Loucy (cell line): Measurements from ENCODE around the gene KIAA2012.

Source experiments
- H2AFZ ChIP-seq: fragments of 200-600 bp; sonication (generic); 2 replicates; pipeline ENCODE4 v1.6.0; 2016; ENCODE audit warnings: antibody characterized with exemption, mild to moderate bottlenecking, low read length, moderate library complexity
- H3F3A ChIP-seq: fragments of 200-600 bp; 2 replicates; pipeline ENCODE4 v1.6.0; 2016; ENCODE audit warnings: antibody characterized with exemption, low read depth, mild to moderate bottlenecking
- H3K27me3 ChIP-seq: fragments of 200-600 bp; sonication (generic); 2 replicates; pipeline ENCODE4 v1.6.1; 2014; ENCODE audit warnings: low read length, mild to moderate bottlenecking; ENCODE audit not compliant: insufficient read depth, poor library complexity, severe bottlenecking
- H3K36me3 ChIP-seq: fragments of 200-600 bp; sonication (generic); 2 replicates; pipeline ENCODE4 v1.6.1; 2016; ENCODE audit warnings: low read length; ENCODE audit not compliant: insufficient read depth
- H3K4me1 ChIP-seq: fragments of 200-600 bp; sonication (generic); 2 replicates; pipeline ENCODE4 v1.5.1; 2014; ENCODE audit warnings: low read length, mild to moderate bottlenecking; ENCODE audit not compliant: insufficient read depth, poor library complexity, severe bottlenecking
- H3K4me2 ChIP-seq: fragments of 200-600 bp; sonication (generic); 2 replicates; pipeline ENCODE4 v1.6.0; 2014; ENCODE audit warnings: antibody characterized with exemption, low read length, low read depth, mild to moderate bottlenecking; ENCODE audit not compliant: poor library complexity, severe bottlenecking
- H3K4me3 ChIP-seq: fragments of 200-600 bp; sonication (generic); 2 replicates; pipeline ENCODE4 v1.5.1; 2014; ENCODE audit warnings: low read length, mild to moderate bottlenecking, mixed read lengths; ENCODE audit not compliant: poor library complexity, severe bottlenecking
- H3K79me2 ChIP-seq: fragments of 200-600 bp; sonication (generic); 2 replicates; pipeline ENCODE4 v1.6.1; 2014; ENCODE audit warnings: low read length; ENCODE audit not compliant: insufficient read depth
- H3K9ac ChIP-seq: fragments of 200-600 bp; sonication (generic); 2 replicates; pipeline ENCODE4 v1.6.0; 2014; ENCODE audit warnings: mild to moderate bottlenecking, low read depth, low read length, moderate library complexity; ENCODE audit not compliant: poor library complexity, severe bottlenecking
- H3K9me2 ChIP-seq: fragments of 200-600 bp; sonication (generic); replicated peaks from 2 replicates; pipeline ENCODE4 v1.6.1; 2016; ENCODE audit warnings: low read depth, low read length, mixed read lengths
- H3K9me3 ChIP-seq: fragments of 200-600 bp; sonication (generic); 2 replicates; pipeline ENCODE4 v1.6.1; 2014; ENCODE audit warnings: mild to moderate bottlenecking, antibody characterized with exemption, low read length, low read depth; ENCODE audit not compliant: insufficient read depth
- H4K20me1 ChIP-seq: fragments of 200-600 bp; sonication (generic); 2 replicates; pipeline ENCODE4 v1.6.0; 2014; ENCODE audit warnings: antibody characterized with exemption, low read length, mild to moderate bottlenecking; ENCODE audit not compliant: insufficient read depth, poor library complexity, severe bottlenecking
- EZH2phosphoT487 ChIP-seq: fragments of 200-600 bp; IDR thresholded peaks from 2 replicates; pipeline ENCODE4 v1.6.1; 2018; ENCODE audit warnings: antibody characterized with exemption, mild to moderate bottlenecking, moderate library complexity, borderline replicate concordance
- TF ChIP-seq, protein P1 (sequence below): fragments of 200-600 bp; sonication (generic); conservative IDR thresholded peaks from 2 replicates; pipeline ENCODE4 v1.5.1; 2014; ENCODE audit warnings: mild to moderate bottlenecking, antibody characterized with exemption, low read length

Gene KIAA2012

DNA sequence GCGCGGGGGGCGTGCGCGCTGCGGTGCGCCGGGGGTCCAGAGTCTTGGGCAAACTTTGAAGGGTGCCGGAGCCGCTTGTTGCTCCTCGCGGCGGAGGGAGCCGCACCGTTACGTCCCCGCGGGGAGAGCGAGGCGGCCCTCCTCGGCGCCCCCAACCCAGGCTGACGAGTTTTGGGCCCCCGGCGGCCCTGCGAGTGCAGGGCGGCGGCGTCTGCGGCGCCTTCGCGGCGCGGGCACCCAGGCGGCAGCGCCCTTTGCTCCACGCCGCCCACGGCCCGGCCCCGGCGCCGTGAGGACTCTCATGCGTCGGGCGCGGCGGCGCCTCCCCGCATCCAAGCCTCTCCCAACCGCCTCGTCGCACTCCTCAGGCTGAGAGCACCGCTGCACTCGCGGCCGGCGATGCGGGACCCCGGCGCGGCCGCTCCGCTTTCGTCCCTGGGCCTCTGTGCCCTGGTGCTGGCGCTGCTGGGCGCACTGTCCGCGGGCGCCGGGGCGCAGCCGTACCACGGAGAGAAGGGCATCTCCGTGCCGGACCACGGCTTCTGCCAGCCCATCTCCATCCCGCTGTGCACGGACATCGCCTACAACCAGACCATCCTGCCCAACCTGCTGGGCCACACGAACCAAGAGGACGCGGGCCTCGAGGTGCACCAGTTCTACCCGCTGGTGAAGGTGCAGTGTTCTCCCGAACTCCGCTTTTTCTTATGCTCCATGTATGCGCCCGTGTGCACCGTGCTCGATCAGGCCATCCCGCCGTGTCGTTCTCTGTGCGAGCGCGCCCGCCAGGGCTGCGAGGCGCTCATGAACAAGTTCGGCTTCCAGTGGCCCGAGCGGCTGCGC is 38.6 kb upstream of the KIAA2012 start:
- peak overlapping the region; percentile 66 for H3K4me2 ChIP-seq
- peak overlapping the region; percentile 60 for H3K9ac ChIP-seq
- TF ChIP-seq EZH2phosphoT487: no peak
- TF ChIP-seq, protein P1, sequence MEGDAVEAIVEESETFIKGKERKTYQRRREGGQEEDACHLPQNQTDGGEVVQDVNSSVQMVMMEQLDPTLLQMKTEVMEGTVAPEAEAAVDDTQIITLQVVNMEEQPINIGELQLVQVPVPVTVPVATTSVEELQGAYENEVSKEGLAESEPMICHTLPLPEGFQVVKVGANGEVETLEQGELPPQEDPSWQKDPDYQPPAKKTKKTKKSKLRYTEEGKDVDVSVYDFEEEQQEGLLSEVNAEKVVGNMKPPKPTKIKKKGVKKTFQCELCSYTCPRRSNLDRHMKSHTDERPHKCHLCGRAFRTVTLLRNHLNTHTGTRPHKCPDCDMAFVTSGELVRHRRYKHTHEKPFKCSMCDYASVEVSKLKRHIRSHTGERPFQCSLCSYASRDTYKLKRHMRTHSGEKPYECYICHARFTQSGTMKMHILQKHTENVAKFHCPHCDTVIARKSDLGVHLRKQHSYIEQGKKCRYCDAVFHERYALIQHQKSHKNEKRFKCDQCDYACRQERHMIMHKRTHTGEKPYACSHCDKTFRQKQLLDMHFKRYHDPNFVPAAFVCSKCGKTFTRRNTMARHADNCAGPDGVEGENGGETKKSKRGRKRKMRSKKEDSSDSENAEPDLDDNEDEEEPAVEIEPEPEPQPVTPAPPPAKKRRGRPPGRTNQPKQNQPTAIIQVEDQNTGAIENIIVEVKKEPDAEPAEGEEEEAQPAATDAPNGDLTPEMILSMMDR: no peak
- H3K9me3 ChIP-seq: no peaks in the 10 kb centered on the region
- H3K4me3 ChIP-seq: peak overlapping the region; percentile 78
- peak overlapping the region; percentile 89; the same call in 1 of the 2 replicates for H2AFZ ChIP-seq
- no peaks in the 10 kb centered on the region for H3K79me2 ChIP-seq
- peaks cover 30% of the 10 kb centered on the region for H3K4me1 ChIP-seq
- no peaks in the 10 kb centered on the region for H3K9me2 ChIP-seq
- H4K20me1 ChIP-seq: no peaks in the 10 kb centered on the region
- no peaks in the 10 kb centered on the region for H3K27me3 ChIP-seq
- 0 out of 2 replicates have a peak, but pooled peaks cover 4% of the 10 kb centered on the region for H3F3A ChIP-seq
- H3K36me3 ChIP-seq: no peaks in the 10 kb centered on the region

DNA sequence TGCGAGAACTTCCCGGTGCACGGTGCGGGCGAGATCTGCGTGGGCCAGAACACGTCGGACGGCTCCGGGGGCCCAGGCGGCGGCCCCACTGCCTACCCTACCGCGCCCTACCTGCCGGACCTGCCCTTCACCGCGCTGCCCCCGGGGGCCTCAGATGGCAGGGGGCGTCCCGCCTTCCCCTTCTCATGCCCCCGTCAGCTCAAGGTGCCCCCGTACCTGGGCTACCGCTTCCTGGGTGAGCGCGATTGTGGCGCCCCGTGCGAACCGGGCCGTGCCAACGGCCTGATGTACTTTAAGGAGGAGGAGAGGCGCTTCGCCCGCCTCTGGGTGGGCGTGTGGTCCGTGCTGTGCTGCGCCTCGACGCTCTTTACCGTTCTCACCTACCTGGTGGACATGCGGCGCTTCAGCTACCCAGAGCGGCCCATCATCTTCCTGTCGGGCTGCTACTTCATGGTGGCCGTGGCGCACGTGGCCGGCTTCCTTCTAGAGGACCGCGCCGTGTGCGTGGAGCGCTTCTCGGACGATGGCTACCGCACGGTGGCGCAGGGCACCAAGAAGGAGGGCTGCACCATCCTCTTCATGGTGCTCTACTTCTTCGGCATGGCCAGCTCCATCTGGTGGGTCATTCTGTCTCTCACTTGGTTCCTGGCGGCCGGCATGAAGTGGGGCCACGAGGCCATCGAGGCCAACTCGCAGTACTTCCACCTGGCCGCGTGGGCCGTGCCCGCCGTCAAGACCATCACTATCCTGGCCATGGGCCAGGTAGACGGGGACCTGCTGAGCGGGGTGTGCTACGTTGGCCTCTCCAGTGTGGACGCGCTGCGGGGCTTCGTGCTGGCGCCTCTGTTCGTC is 37.7 kb upstream of the KIAA2012 start:
- Histone ChIP-seq H3K36me3 (no peaks in the 10 kb centered on the region), H3K9me2 (no peaks in the 10 kb centered on the region), H3K4me2 (no peak overlapping the region), H3K27me3 (no peaks in the 10 kb centered on the region), H3K4me3 (no peak overlapping the region), H2AFZ (no peak overlapping the region), H3K9ac (no peak overlapping the region), H3K4me1 (peaks cover 30% of the 10 kb centered on the region), H4K20me1 (no peaks in the 10 kb centered on the region), H3K9me3 (no peaks in the 10 kb centered on the region), H3F3A (0 out of 2 replicates have a peak, but pooled peaks cover 4% of the 10 kb centered on the region), H3K79me2 (no peaks in the 10 kb centered on the region)
- TF ChIP-seq, protein P1: no peak
- no peak for TF ChIP-seq EZH2phosphoT487

DNA sequence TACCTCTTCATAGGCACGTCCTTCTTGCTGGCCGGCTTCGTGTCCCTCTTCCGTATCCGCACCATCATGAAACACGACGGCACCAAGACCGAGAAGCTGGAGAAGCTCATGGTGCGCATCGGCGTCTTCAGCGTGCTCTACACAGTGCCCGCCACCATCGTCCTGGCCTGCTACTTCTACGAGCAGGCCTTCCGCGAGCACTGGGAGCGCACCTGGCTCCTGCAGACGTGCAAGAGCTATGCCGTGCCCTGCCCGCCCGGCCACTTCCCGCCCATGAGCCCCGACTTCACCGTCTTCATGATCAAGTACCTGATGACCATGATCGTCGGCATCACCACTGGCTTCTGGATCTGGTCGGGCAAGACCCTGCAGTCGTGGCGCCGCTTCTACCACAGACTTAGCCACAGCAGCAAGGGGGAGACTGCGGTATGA is 37.1 kb upstream of the KIAA2012 start:
- H3K4me3 ChIP-seq: no peak overlapping the region
- no peaks in the 10 kb centered on the region for H3K27me3 ChIP-seq
- H3K36me3 ChIP-seq: no peaks in the 10 kb centered on the region
- no peaks in the 10 kb centered on the region for H4K20me1 ChIP-seq
- peaks cover 30% of the 10 kb centered on the region for H3K4me1 ChIP-seq
- H3K4me2 ChIP-seq: no peak overlapping the region
- H3K9ac ChIP-seq: no peak overlapping the region
- 0 out of 2 replicates have a peak, but pooled peaks cover 4% of the 10 kb centered on the region for H3F3A ChIP-seq
- H3K9me2 ChIP-seq: no peaks in the 10 kb centered on the region
- TF ChIP-seq, protein P1: no peak
- no peak for TF ChIP-seq EZH2phosphoT487
- H3K79me2 ChIP-seq: no peaks in the 10 kb centered on the region
- H3K9me3 ChIP-seq: no peaks in the 10 kb centered on the region
- H2AFZ ChIP-seq: no peak overlapping the region
